ENCODE measurements around the gene DCAF8. TPM values are rescaled to one million over a fixed set of nuclear protein-coding genes. Genes with fewer than 3 reads are reported as not detected.
A peak's percentile ranks its signal among the peaks of the same experiment; 100 is the strongest.

Gene DCAF8
- total and polyA plus RNA-seq, 2 experiments from 2014 or later, result 79.7 to 80.4 TPM

GRCh38 chr1:160222546-160222945 lies 39.8 kb downstream of the DCAF8 start:
- H3K9me2 ChIP-seq (ENCODE audit: insufficient read depth), result no peaks in the 10 kb centered on the region
- no peaks in the 10 kb centered on the region for H4K20me1 ChIP-seq (ENCODE audit: insufficient read depth)
- no peak overlapping the region for H3K27ac ChIP-seq
- no peak for TF ChIP-seq EZH2phosphoT487 (IDR thresholded peaks at IDR 0.05; ENCODE audit: insufficient read depth, low read depth)
- TF ChIP-seq EZH2 (IDR thresholded peaks at IDR 0.05; ENCODE audit: insufficient read depth, poor library complexity, severe bottlenecking), result no peak
- peaks cover 34% of the 10 kb centered on the region for H3K4me1 ChIP-seq (ENCODE audit: insufficient read depth)
- in situ Hi-C loops (cut with MboI), result no loop called here
- WGBS, 2 experiments (ENCODE audit: low coverage in 1 of 2, low lambda C conversion rate in 2 of 2, missing lambda C conversion rate in 2 of 2), result 78 to 79% methylated on average over 3 of the region's 3 CpGs
- H3K4me2 ChIP-seq (ENCODE audit: unreplicated experiment), result no peak overlapping the region
- H2AFZ ChIP-seq, result no peak overlapping the region
- no peaks in the 10 kb centered on the region for H3K79me2 ChIP-seq (ENCODE audit: insufficient read depth)
- no peak overlapping the region for H3K9ac ChIP-seq
- no peaks in the 10 kb centered on the region for H3K9me3 ChIP-seq (ENCODE audit: low read depth)
- H3F3A ChIP-seq (ENCODE audit: insufficient read depth), result peaks cover 48% of the 10 kb centered on the region
- no peak overlapping the region for H3K4me3 ChIP-seq
- H3K36me3 ChIP-seq (ENCODE audit: low read depth), result peaks cover 68% of the 10 kb centered on the region
- H3K27me3 ChIP-seq (replicated peaks; ENCODE audit: insufficient read depth), result no peaks in the 10 kb centered on the region
- no peak for DNase-seq

DNA sequence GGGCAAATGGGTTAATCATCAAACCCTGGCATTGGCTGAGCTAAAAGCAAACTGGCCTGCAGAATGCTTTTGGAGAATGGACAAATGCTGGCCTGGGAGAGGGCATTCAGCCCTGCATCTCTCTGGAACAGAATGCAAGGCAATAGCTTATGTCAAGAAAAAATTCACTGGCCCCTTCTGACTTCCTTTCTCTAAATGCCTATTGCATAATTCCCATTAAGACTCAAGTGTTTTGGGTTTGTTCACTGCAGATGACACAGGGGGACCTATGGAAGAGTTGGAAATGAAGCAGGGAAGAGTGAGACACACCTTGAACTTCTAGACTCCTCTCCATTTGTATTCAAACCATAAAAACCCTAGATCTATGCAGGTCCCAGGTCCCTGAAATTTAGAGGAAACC lies 41.3 kb downstream of the DCAF8 start:
- no peak overlapping the region for H2AFZ ChIP-seq
- H3K9ac ChIP-seq, result no peak overlapping the region
- H3F3A ChIP-seq (ENCODE audit: insufficient read depth), result peaks cover 61% of the 10 kb centered on the region
- no peak for DNase-seq
- in situ Hi-C loops (cut with MboI), result no loop called here
- H3K9me3 ChIP-seq (ENCODE audit: low read depth), result no peaks in the 10 kb centered on the region
- H3K9me2 ChIP-seq (ENCODE audit: insufficient read depth), result no peaks in the 10 kb centered on the region
- H3K27me3 ChIP-seq (replicated peaks; ENCODE audit: insufficient read depth), result no peaks in the 10 kb centered on the region
- H3K27ac ChIP-seq, result no peak overlapping the region
- no peaks in the 10 kb centered on the region for H4K20me1 ChIP-seq (ENCODE audit: insufficient read depth)
- no peak overlapping the region for H3K4me2 ChIP-seq (ENCODE audit: unreplicated experiment)
- TF ChIP-seq EZH2phosphoT487 (IDR thresholded peaks at IDR 0.05; ENCODE audit: insufficient read depth, low read depth) (no peak), EZH2 (IDR thresholded peaks at IDR 0.05; ENCODE audit: insufficient read depth, poor library complexity, severe bottlenecking) (no peak)
- peaks cover 57% of the 10 kb centered on the region for H3K36me3 ChIP-seq (ENCODE audit: low read depth)
- H3K4me3 ChIP-seq, result no peak overlapping the region
- no peaks in the 10 kb centered on the region for H3K79me2 ChIP-seq (ENCODE audit: insufficient read depth)
- H3K4me1 ChIP-seq (ENCODE audit: insufficient read depth), result peaks cover 48% of the 10 kb centered on the region

DNA sequence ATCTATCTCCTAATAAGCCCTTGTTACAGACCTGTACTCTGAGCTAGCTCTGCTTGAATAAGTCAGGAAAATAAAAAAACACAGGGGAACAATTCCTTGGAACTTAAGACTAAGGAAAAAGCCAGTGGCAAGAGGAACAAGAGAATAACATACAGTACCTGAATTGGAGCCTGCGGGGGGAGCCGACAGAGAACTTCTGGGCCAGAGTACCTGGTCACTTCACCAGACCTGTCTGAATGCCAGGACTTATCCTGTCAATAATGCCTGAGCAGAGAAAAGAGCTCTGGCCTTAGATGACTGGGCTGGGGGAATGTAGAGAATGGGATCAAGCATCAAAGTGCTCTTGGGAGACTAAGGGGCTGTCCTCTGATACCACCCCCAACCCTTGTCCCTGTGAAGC lies 42.0 kb downstream of the DCAF8 start:
- H4K20me1 ChIP-seq (ENCODE audit: insufficient read depth), result no peaks in the 10 kb centered on the region
- DNase-seq, result no peak
- peaks cover 69% of the 10 kb centered on the region for H3F3A ChIP-seq (ENCODE audit: insufficient read depth)
- H3K9me2 ChIP-seq (ENCODE audit: insufficient read depth), result no peaks in the 10 kb centered on the region
- no peak overlapping the region for H2AFZ ChIP-seq
- H3K27me3 ChIP-seq (replicated peaks; ENCODE audit: insufficient read depth), result no peaks in the 10 kb centered on the region
- 0 out of 2 replicates have a peak overlapping the region, but pooled peaks have one; percentile 78 for H3K27ac ChIP-seq
- H3K36me3 ChIP-seq (ENCODE audit: low read depth), result peaks cover 56% of the 10 kb centered on the region
- no peak overlapping the region for H3K4me2 ChIP-seq (ENCODE audit: unreplicated experiment)
- no peak for TF ChIP-seq EZH2 (IDR thresholded peaks at IDR 0.05; ENCODE audit: insufficient read depth, poor library complexity, severe bottlenecking)
- TF ChIP-seq EZH2phosphoT487 (IDR thresholded peaks at IDR 0.05; ENCODE audit: insufficient read depth, low read depth), result no peak
- no peak overlapping the region for H3K9ac ChIP-seq
- in situ Hi-C loops (cut with MboI), result no loop called here
- no peak overlapping the region for H3K4me3 ChIP-seq
- H3K9me3 ChIP-seq (ENCODE audit: low read depth), result no peaks in the 10 kb centered on the region
- no peaks in the 10 kb centered on the region for H3K79me2 ChIP-seq (ENCODE audit: insufficient read depth)
- 79 to 95% methylated on average over 2 of the region's 2 CpGs for WGBS, 2 experiments (ENCODE audit: low coverage in 1 of 2, low lambda C conversion rate in 2 of 2, missing lambda C conversion rate in 2 of 2)
- peaks cover 53% of the 10 kb centered on the region for H3K4me1 ChIP-seq (ENCODE audit: insufficient read depth)

DNA sequence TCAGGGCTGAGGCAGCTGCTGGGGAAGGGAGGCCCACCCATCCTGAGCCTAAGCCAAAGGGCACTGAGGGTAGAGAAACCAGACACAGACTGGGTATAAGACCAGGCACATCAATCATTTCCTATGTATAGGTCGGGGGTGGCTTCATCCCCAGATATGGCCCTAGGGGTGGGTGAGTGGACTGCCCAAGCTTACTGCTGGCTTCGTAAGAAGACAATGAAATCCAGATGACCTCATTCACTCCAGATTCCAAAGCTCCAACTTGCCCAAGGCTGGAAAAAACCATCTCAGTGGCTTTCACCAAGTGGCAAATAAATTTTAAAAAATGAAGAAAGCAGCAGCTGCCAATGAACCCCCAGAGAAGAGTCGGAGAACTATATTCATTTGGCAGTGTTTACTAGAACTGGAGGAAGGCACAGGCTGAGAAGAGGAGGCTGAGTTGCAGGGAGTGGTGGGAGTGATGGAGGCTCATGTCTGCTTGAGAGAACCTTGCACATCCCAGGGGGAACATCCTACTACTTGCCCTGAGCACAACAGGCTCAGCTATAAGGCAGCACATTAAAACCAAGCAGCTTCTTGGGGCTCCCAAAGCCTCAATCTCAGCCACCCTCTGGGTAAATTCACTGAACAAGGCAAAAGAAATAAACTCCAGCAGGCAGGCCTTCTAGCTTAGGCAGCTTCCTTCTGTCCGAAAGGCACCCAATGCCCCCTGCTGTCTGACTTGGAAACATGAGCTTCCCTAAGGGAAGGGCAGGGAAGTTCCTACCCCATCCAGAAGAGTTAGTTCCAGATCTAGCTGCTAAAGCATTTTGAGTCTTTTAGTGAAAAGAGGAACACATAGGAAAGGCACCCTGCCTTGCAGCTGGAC lies 43.1 kb downstream of the DCAF8 start:
- Histone ChIP-seq H3K4me3 (no peak overlapping the region), H3K9me2 (ENCODE audit: insufficient read depth) (no peaks in the 10 kb centered on the region), H3K79me2 (ENCODE audit: insufficient read depth) (peaks cover 3% of the 10 kb centered on the region; the same call in 1 of the 2 replicates), H4K20me1 (ENCODE audit: insufficient read depth) (no peaks in the 10 kb centered on the region), H3K9ac (peak overlapping the region; percentile 58), H2AFZ (no peak overlapping the region), H3K9me3 (ENCODE audit: low read depth) (no peaks in the 10 kb centered on the region), H3K4me2 (ENCODE audit: unreplicated experiment) (peak overlapping the region; percentile 36), H3K36me3 (ENCODE audit: low read depth) (peaks cover 58% of the 10 kb centered on the region), H3K4me1 (ENCODE audit: insufficient read depth) (peaks cover 56% of the 10 kb centered on the region), H3K27ac (peak overlapping the region; percentile 78), H3F3A (ENCODE audit: insufficient read depth) (peaks cover 79% of the 10 kb centered on the region), H3K27me3 (replicated peaks; ENCODE audit: insufficient read depth) (no peaks in the 10 kb centered on the region)
- 7 to 9% methylated on average over 4 of the region's 4 CpGs for WGBS, 2 experiments (ENCODE audit: low coverage in 1 of 2, low lambda C conversion rate in 2 of 2, missing lambda C conversion rate in 2 of 2)
- TF ChIP-seq EZH2phosphoT487 (IDR thresholded peaks at IDR 0.05; ENCODE audit: insufficient read depth, low read depth) (no peak), EZH2 (IDR thresholded peaks at IDR 0.05; ENCODE audit: insufficient read depth, poor library complexity, severe bottlenecking) (no peak)
- peak; percentile 89 for DNase-seq
- in situ Hi-C loops (cut with MboI), result no loop called here

Measured in GM23248 (cell line).